Neural cell (in vitro differentiated cells): Measurements from ENCODE around the gene TMEM54. TPM values are rescaled to one million over a fixed set of nuclear protein-coding genes. Genes with fewer than 3 reads are reported as not detected.

Source experiments
- H2AFZ ChIP-seq: fragments of 200-600, 300-800 bp; sonication (generic), shearing (Covaris generic); 2 replicates; pipeline ENCODE4 v1.6.0; 2014; ENCODE audit warnings: low read depth, mild to moderate bottlenecking, antibody characterized with exemption, low read length, moderate library complexity
- H3F3A ChIP-seq: fragments of 200-600 bp; shearing (Covaris generic); 2 replicates; pipeline ENCODE4 v1.6.1; 2016; ENCODE audit warnings: mild to moderate bottlenecking, moderate library complexity, mixed read lengths, antibody characterized with exemption, low read length; ENCODE audit not compliant: insufficient read depth, poor library complexity, severe bottlenecking
- H3K27ac ChIP-seq: fragments of 200-600, 300-800 bp; sonication (generic), shearing (Covaris generic); 2 replicates; pipeline ENCODE4 v1.5.1; 2014; ENCODE audit warnings: mild to moderate bottlenecking, low read length, moderate library complexity
- H3K27me3 ChIP-seq: fragments of 300-800, 200-600 bp; sonication (generic), shearing (Covaris generic); 2 replicates; pipeline ENCODE4 v1.6.0; 2014; ENCODE audit warnings: mild to moderate bottlenecking, low read depth, low read length, moderate library complexity; ENCODE audit not compliant: insufficient read depth
- H3K36me3 ChIP-seq: fragments of 300-800, 200-600 bp; sonication (generic), shearing (Covaris generic); 2 replicates; pipeline ENCODE4 v1.5.1; 2014; ENCODE audit warnings: mild to moderate bottlenecking, antibody characterized with exemption, low read length, moderate library complexity; ENCODE audit not compliant: insufficient read depth
- H3K4me2 ChIP-seq: fragments of 300-800, 200-600 bp; sonication (generic), shearing (Covaris generic); 2 replicates; pipeline ENCODE4 v1.6.0; 2014; ENCODE audit warnings: mild to moderate bottlenecking, low read length
- H3K4me3 ChIP-seq: fragments of 300-800, 200-600 bp; sonication (generic), shearing (Covaris generic); 2 replicates; pipeline ENCODE4 v1.5.1; 2014; ENCODE audit warnings: mild to moderate bottlenecking, low read length, moderate library complexity
- H3K79me2 ChIP-seq: fragments of 200-600 bp; shearing (Covaris generic); replicated peaks from 2 replicates; pipeline ENCODE4 v1.6.0; 2014; ENCODE audit warnings: mild to moderate bottlenecking, low read length, moderate library complexity; ENCODE audit not compliant: insufficient read depth
- H3K9ac ChIP-seq: fragments of 300-800, 200-600 bp; sonication (generic), shearing (Covaris generic); 2 replicates; pipeline ENCODE4 v1.6.1; 2016; ENCODE audit warnings: mild to moderate bottlenecking, low read length, mixed read lengths
- H3K9me2 ChIP-seq: fragments of 200-600 bp; shearing (Covaris generic); 2 replicates; pipeline ENCODE4 v1.6.1; 2016; ENCODE audit warnings: mild to moderate bottlenecking, low read length, mixed read lengths; ENCODE audit not compliant: insufficient read depth
- H3K9me3 ChIP-seq: fragments of 200-600, 300-800 bp; sonication (generic), shearing (Covaris generic); 2 replicates; pipeline ENCODE4 v1.6.1; 2016; ENCODE audit warnings: mild to moderate bottlenecking, mixed run types, low read length, moderate library complexity, mixed read lengths
- H4K20me1 ChIP-seq: fragments of 200-600 bp; shearing (Covaris generic); 2 replicates; pipeline ENCODE4 v1.6.1; 2016; ENCODE audit warnings: mild to moderate bottlenecking, mixed run types; ENCODE audit not compliant: insufficient read depth
- CTCF ChIP-seq: fragments of 450-650 bp; IDR thresholded peaks from 2 replicates; pipeline ENCODE4 v1.5.1; 2014; ENCODE audit warnings: antibody characterized with exemption, mild to moderate bottlenecking, moderate library complexity; ENCODE audit not compliant: poor library complexity, severe bottlenecking
- EP300 ChIP-seq: fragments of 450-650 bp; conservative IDR thresholded peaks from 2 replicates; pipeline ENCODE4 v1.6.1; 2014; ENCODE audit warnings: antibody characterized with exemption, mild to moderate bottlenecking, moderate library complexity; ENCODE audit not compliant: poor library complexity, severe bottlenecking
- EZH2 ChIP-seq: fragments of 200-600, 300-800 bp; shearing (Covaris generic), sonication (generic); IDR thresholded peaks from 2 replicates; pipeline ENCODE4 v1.6.1; 2014; ENCODE audit warnings: antibody characterized with exemption, low read length, borderline replicate concordance, mild to moderate bottlenecking; ENCODE audit not compliant: insufficient read depth, poor library complexity, severe bottlenecking
- MXI1 ChIP-seq: fragments of 450-650 bp; conservative IDR thresholded peaks from 2 replicates; pipeline ENCODE4 v1.6.1; 2014; ENCODE audit warnings: antibody characterized with exemption, mild to moderate bottlenecking; ENCODE audit not compliant: poor library complexity, severe bottlenecking
- POLR2AphosphoS5 ChIP-seq: IDR thresholded peaks from 2 replicates; pipeline ENCODE4 v1.6.1; 2012
- RAD21 ChIP-seq: fragments of 450-650 bp; conservative IDR thresholded peaks from 2 replicates; pipeline ENCODE4 v1.6.1; 2014; ENCODE audit warnings: antibody characterized with exemption, mild to moderate bottlenecking, moderate library complexity
- REST ChIP-seq: IDR thresholded peaks from 2 replicates; pipeline ENCODE4 v1.6.1; 2012; ENCODE audit warnings: borderline replicate concordance
- SMC3 ChIP-seq: fragments of 450-650 bp; conservative IDR thresholded peaks from 2 replicates; pipeline ENCODE4 v1.6.1; 2014; ENCODE audit warnings: antibody characterized with exemption, mild to moderate bottlenecking, moderate library complexity; ENCODE audit not compliant: poor library complexity
- TAF1 ChIP-seq: IDR thresholded peaks from 2 replicates; pipeline ENCODE4 v1.6.1; 2012; ENCODE audit warnings: low read depth
- polyA plus RNA-seq: library from polyadenylated mRNA; depleted of rRNA; stranded (reverse); fragments of >200 nt; gene quantifications from 2 replicates; pipeline ENCODE4 v1.2.3, GENCODE V29; 2014

TMEM54 gene
- polyA plus RNA-seq, 1 donor from 2014 or later = not detected

GRCh38 chr1:32872192-32872460, 29.1 kb downstream of the TMEM54 start:
- H2AFZ ChIP-seq = no peak overlapping the region
- H3K79me2 ChIP-seq = no peaks in the 10 kb centered on the region
- H3K4me3 ChIP-seq = no peak overlapping the region
- TF ChIP-seq SMC3 = no peak
- no peak for TF ChIP-seq REST
- TF ChIP-seq EP300 = no peak
- TF ChIP-seq TAF1 = no peak
- no peak for TF ChIP-seq POLR2AphosphoS5
- no peak for TF ChIP-seq RAD21
- no peak for TF ChIP-seq MXI1
- TF ChIP-seq CTCF = no peak
- no peak for TF ChIP-seq EZH2
- H3K9me3 ChIP-seq = no peaks in the 10 kb centered on the region
- H3K27ac ChIP-seq = no peak overlapping the region
- H3K4me2 ChIP-seq = no peak overlapping the region
- no peaks in the 10 kb centered on the region for H4K20me1 ChIP-seq
- no peaks in the 10 kb centered on the region for H3K36me3 ChIP-seq
- H3K9ac ChIP-seq = no peak overlapping the region
- no peaks in the 10 kb centered on the region for H3K9me2 ChIP-seq
- H3F3A ChIP-seq = peaks cover 4% of the 10 kb centered on the region
- peaks cover 8% of the 10 kb centered on the region for H3K27me3 ChIP-seq

GRCh38 chr1:32871364-32872191, 29.6 kb downstream of the TMEM54 start:
- no peaks in the 10 kb centered on the region for H3K9me2 ChIP-seq
- H3K9me3 ChIP-seq = no peaks in the 10 kb centered on the region
- no peaks in the 10 kb centered on the region for H3K36me3 ChIP-seq
- peak overlapping the region; percentile 21 for H2AFZ ChIP-seq
- peaks cover 4% of the 10 kb centered on the region for H3F3A ChIP-seq
- peaks cover 8% of the 10 kb centered on the region for H3K27me3 ChIP-seq
- TF ChIP-seq MXI1 = no peak
- TF ChIP-seq EP300 = no peak
- TF ChIP-seq TAF1 = no peak
- TF ChIP-seq CTCF = no peak
- TF ChIP-seq POLR2AphosphoS5 = no peak
- TF ChIP-seq SMC3 = no peak
- no peak for TF ChIP-seq REST
- no peak for TF ChIP-seq EZH2
- TF ChIP-seq RAD21 = no peak
- H3K9ac ChIP-seq = peak overlapping the region; percentile 56
- H3K79me2 ChIP-seq = no peaks in the 10 kb centered on the region
- H3K27ac ChIP-seq = no peak overlapping the region
- H3K4me3 ChIP-seq = peak overlapping the region; percentile 64
- H4K20me1 ChIP-seq = no peaks in the 10 kb centered on the region
- peak overlapping the region; percentile 30 for H3K4me2 ChIP-seq
